Right forelimb (tissue), 1 donor: ENCODE results near the gene ZNF100.
"Not testable (repeated sequence)": the region's sequence is repeated elsewhere in the genome, so short reads cannot be mapped to it uniquely, and the experiment has no call there.

Source experiments
- DNase-seq: peaks from one replicate; pipeline ENCODE4 v3.0.0-alpha.2; 2018

The ZNF100 gene

DNA sequence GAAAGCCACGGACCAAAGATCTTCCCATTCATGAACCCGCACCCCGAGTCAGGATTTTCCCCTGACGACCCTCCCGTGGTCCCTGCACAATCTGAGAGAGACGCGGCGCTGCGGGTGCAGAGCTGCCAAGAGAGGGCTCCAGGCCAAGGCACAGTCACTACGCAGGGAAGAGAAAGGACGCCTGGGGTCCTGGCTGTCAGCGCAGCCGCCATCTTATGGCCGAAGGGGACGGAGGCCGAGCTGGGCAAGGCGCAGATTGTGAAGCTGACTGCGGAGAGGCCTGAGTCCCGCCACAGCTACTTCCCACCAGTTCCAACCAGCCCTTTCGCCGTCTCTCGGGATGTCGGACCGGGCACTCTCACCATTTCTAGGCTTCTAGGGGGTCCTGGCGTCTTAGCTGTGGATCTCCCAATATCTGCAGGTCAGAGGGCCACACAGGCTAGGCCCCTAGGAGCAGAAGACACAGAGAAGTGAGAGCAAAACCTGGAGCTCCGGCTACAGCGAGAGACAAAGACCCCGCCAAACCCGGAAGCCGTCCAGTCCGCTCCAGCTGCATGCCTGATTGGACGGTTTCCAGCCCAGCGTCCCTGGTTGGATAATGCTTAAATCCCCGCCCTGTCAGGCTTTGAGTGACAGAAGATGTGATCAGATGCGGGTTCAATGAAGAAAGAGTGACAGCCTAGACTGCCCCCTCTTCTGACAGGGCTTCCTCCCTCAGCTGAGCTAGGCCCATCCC, at the start of gene ZNF100:
ZNF100 (minus strand) TSS at position 515 of the 736 bp plus-strand sequence; CDS start at position 365, 150 bp downstream.
- DNase-seq = peak; percentile 95

DNA sequence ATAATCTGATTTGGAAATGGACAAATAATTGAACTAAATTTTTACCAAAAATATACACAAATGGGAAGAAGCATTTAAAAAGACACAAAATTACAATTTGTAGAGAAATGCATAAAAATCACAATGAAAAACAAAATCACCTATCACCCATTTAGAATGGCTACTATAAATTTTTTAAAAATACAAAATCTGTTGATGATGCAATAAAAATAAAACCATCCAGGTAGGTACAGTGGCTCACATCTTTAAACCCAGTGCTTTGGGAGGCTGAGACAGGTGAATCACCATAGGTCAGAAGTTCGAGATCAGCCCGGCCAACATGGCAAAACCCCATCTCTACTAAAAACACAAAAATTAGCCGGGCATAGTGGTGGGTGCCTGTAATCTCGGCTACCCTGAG, 45.1 kb upstream of the ZNF100 start:
- no peak for DNase-seq

DNA sequence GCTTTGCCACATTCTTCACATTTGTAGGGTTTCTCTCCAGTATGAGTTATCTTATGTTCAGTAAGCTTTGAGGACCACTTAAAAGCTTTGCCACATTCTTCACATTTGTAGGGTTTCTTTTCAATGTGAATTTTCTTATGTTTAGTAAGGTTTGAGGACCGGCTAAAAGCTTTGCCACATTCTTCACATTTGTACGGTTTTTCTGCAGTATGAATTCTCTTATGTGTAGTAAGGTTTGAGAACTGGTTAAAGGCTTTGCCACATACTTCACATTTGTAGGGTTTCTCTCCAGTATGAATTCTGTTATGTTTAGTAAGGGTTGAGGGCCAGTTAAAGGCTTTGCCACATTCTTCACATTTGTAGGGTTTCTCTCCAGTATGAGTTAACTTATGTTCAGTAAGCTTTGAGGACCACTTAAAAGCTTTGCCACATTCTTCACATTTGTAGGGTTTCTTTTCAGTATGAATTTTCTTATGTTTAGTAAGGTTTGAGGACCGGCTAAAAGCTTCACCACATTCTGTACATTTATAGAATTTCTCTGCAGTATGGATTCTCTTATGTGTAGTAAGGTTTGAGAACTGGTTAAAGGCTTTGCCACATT, 41.1 kb upstream of the ZNF100 start:
- DNase-seq = not testable (repeated sequence)

DNA sequence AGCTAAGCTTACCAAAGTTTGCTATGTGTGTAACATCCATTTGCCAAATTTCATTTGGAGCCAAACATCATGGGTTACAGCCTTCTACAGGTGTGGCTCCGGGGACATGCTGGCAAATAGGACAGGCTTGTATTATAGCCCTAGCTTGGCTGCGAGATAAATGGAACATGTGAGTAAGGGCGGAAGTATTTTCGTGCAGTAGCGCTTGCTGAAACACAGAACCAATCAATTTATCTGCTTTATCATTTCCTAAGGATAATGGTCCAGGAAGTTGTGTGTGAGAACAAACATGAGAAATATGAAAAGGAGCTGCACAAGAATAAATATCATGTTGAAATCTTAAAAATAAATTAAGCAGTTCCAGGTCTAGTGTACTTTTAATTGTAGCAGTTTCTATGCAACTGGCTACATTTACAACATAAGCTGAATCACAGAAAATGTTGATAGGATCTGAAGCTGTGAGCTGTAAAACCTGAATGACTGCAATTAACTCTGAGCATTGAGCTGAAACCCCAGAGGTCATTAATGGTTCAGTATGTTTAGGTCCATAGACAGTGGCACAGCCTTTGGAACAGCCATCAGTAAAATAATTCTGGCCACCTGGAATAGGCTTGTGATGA, 22.2 kb upstream of the ZNF100 start:
- DNase-seq = no peak

DNA sequence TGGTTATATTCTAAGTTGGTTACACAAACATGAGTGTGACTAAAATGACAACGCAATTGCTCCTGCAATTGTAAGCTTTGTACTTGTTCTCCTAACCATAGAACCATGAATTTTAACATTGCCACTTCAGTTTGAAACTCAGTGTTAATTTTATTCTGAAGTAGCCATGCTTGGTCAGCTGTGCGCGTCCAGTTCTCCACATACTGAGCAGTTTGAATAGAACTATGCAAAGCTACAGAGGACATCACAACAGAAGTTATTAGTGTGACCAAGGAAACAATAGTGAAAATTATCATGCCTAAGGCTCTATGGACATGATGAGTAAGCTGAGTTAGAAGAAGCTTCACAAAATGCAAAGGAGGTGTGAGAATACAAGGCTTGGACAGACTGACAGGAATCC, 19.6 kb upstream of the ZNF100 start:
- DNase-seq = no peak

DNA sequence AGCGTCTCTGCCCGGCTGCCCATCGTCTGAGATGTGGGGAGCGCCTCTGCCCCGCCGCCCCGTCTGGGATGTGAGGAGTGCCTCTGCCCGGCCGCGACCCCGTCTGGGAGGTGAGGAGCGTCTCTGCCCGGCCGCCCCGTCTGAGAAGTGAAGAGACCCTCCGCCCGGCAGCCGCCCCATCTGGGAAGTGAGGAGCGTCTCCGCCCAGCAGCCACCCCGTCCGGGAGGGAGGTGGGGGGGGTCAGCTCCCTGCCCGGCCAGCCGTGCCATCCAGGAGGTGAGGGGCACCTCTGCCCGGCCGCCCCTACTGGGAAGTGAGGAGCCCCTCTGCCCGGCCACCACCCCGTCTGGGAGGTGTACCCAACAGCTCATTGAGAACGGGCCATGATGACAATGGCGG, 8.4 kb upstream of the ZNF100 start:
- DNase-seq = not testable (repeated sequence)

DNA sequence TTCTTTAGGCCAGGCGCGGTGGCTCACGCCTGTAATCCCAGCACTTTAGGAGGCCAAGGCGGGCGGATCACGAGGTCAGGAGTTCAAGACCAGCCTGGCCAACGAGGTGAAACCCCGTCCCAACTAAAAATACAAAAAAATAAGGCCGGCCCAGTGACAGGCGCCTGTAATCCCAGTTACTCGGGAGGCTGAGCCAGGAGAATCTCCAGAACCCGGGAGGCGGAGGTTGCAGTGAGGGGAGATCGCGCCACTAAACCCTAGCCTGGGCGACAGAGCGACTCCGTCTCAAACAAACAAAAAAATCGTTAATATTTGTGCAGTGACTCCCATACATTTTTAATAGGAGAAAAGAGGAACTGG, 694 bp downstream of the ZNF100 start:
- DNase-seq = not testable (repeated sequence)

DNA sequence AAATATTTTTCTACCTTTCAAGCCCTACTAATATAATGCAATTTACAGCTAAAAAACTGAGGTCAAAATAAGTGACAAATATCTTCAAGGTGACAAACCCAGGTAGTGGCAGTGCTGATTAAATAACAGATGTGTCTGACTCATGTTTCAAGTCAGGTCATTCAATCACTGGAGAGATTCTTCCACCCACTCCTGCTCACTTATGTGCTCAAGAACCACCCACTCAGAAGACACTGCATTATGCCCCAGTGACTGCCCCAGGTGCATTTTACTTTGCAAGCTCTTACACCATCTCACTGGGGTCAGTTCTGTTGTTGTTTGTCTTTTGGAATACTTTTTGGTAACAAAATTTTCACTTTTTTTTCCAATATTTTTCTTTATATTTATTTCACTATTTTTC, 2.2 kb downstream of the ZNF100 start:
- DNase-seq = no peak

DNA sequence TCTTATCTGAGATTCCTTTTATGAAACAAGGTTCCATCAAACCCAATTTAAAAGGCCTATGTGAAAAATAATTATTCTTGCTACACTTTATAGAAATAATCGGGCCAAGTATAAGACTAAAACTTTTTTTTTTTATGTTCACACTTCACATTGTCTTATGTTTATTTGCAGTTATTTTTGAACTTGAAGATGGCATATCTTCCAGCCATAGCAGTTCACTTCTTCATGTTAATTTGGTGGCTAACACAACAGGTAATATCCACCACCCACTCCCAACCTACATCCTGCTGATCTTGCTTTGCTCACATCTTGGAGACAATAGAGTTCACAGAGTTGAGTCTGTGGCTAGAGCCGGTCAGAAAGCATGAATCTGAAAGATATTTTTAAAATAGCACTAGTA, 5.8 kb downstream of the ZNF100 start:
- DNase-seq = not testable (repeated sequence)

DNA sequence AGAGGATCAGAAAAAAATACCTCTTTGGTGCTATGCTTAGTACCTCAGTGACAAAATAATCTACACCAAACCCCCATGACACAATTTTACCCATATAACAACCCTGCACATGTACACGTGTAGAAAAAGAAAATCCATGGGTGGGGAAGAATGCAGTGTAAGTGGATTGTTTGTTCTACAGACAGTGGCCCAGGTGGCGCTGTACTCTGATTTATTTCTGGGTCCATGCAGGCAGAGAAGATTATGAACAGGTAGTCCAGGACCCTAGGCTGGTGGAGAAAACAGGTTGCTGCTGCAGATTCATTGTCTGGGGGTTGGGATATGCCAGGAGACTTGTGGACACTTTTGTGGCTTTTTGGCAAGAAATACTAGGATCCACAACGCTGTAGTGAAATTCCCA, 9.1 kb downstream of the ZNF100 start:
- DNase-seq = no peak

DNA sequence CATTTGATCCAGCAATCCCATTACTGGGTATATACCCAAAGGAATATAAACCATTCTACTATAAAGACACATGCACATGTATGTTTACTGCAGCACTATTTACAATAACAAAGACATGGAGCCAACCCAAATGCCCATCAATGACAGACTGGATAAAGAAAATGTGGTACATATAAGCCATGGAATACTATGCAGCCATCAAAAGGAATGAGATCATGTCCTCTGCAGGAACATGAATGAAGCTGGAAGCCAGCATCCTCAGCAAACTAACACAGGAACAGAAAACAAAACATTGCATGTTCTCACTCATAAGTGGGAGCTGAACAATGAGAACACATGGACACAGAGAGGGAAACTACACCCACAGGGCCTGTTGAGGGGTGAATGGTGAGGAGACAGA, 11.8 kb downstream of the ZNF100 start:
- not testable (repeated sequence) for DNase-seq

DNA sequence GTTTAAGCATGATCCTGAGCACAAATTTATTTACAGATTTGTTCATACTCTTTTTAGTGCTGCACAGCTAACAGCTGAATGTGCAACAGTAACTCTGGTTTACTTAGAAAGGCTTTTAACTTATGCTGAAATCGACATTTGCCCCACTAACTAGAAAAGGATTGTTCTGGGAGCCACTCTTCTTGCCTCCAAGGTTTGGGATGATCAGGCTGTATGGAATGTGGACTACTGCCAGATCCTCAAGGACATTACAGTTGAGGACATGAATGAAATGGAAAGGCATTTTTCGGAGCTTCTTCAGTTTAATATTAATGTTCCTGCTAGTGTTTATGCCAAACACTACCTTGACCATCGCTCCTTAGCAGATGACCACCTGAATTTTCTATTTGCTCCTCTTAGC, 16.0 kb downstream of the ZNF100 start:
- no peak for DNase-seq

DNA sequence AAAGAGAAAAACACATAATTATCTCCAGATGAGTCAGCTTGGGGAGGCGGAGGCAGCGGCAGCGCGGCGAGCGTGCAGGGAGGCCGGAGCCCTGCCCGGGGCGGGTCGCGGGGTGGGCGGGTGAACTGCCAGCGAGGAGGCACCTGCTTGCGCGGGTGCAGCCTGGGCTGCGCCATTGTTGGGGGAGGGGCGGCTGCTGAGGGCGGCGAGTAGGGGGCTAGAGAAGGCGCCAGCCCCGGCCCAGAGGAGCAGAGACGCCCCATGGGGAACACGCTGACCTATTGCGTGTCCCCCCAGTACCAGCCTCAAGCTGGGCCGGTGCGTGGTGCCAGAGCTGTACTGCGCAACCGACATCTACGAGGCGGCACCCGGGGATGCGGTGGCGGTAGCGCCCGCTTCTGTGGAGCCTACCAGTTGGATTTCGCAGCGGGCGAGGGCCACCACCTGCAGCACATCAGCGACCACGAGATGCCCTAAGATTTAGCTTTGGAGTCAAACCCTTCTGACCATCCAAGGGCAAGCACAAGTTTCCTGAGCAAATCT, 16.7 kb downstream of the ZNF100 start:
- no peak for DNase-seq

DNA sequence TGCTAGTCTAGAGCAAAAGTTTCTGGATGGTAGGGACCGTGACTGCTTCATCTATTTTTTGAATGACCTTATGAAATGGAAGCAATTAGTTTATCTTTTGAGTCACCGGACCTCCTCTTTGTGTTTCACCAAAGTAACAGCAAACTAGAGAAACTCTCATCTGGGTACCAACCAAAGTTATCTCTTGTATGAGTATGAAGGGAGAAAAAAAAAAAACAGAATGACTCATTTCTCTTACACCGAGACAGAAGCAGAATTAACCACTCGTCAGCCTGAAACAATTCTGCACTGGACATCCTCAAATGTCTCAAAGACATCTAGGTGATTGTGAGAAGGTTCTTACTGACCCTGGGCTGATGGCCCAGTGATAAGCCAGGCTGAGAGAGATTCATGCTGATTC, 18.3 kb downstream of the ZNF100 start:
- no peak for DNase-seq

DNA sequence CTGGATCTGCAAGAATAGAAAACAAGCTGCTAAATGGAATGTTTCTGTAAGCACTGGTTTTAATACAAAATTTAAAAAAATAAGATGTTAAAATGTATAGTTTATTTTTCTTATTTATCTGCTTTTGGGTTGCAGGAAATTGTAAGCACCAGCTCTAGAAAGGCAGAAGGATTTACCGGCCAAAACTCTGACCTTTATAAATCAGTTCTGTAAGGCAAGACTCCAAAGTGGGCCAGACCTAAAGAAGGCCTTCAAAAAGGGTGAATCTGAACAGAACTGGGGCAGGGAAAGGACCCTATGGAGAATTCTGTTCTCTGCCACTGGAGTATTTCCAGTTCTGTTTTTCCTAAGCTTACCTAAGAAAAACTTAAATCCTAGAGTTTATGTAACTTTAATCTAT, 19.3 kb downstream of the ZNF100 start:
- DNase-seq = no peak

DNA sequence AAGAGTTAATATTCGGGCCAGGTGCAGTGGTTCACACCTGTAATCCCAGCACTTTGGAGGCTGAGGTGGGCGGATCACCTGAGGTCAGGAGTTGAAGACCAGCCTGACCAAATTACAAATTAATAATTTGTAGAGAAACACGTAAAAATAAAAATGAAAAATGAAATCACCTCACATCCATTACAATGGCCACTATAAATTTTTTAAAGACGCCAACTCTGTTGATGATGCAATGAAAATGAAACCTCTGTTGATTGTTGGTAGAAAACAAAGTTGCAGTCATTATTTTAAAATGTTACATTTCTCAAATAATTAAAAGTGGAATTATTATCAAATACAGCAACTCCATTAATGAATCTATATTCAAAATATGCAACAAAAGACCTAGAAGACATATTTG, 26.8 kb downstream of the ZNF100 start:
- DNase-seq = no peak

DNA sequence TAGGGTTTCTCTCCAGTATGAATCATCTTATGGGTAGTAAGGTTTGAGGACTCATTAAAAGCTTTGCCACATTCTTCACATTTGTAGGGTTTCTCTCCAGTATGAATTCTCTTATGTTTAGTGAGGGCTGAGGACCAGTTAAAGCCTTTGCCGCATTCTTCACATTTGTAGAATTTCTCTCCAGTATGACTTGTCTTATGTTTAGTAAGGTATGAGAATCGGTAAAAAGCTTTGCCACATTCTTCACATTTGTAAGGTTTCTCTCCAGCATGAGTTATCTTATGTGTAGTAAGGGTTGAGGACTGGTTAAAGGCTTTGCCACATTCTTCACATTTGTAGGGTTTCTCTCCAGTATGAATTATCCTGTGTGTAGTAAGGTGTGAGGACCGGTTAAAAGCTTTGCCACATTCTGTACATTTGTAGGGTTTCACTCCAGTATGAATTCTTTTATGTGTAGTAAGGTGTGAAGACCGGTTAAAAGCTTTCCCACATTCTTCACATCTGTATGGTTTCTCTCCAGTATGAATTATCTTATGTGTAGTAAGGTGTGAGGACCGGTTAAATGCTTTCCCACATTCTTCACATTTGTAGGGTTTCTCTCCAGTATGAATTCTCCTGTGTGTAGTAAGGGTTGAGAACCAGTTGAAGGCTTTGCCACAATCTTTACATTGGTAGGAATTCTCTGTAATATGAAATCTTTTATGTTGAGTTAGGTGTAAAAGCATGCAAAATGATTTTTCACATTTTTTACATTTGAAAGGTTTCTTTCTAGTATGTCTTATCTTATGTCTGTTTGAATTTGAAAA, 40.2 kb downstream of the ZNF100 start:
- DNase-seq = not testable (repeated sequence)

DNA sequence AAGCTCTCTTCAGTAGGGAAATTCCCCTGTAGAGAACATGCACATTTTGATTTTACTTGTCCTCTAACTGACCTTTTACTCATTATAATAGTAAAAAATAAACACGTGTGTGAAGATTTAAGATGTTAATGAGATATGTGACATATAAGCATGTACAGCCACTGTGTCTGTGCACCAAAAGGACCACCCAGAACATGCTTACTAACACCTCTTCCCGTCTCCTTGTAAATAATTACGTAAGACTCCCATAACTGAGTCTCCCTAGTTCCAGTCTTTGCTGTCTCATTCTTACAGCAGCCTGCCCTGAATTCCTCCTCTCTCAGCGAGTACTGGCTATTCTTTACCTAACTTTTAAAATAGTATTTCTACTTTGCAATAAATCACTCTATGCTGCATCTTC, 53.6 kb downstream of the ZNF100 start:
- DNase-seq = no peak

DNA sequence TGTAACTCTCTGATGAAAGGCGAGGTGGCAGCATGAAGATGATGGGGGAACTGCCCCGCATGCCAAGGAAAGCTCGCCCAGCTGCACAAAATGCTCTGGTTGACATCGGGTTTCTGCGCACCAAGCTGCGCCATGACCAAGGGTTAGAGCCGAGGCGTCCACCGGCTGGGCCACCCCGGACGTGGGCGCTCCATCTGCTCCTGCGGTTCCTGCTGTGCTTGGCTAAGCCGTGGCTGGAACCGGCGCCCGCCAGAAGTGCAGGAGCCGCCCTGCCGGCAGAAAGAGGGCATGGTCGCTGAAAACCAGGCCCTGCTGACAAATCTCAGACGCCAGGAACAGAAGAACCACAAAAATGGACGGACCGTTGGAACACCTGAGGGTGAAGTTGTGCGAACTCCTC, 57.9 kb downstream of the ZNF100 start:
- DNase-seq = no peak

DNA sequence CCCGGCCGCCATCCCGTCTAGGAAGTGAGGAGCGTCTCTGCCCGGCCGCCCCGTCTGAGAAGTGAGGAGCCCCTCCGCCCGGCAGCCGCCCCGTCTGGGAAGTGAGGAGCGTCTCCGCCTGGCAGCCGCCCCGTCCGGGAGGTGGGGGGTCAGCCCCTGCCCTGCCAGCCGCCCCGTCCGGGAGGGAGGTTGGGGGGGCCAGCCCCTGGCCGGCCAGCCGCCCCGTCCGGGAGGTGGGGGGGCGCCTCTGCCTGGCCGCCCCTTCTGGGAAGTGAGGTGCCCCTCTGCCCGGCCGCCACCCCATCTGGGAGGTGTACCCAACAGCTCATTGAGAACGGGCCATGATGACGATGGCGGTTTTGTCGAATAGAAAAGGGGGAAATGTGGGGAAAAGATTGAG, 59.5 kb downstream of the ZNF100 start:
- DNase-seq = not testable (repeated sequence)

DNA sequence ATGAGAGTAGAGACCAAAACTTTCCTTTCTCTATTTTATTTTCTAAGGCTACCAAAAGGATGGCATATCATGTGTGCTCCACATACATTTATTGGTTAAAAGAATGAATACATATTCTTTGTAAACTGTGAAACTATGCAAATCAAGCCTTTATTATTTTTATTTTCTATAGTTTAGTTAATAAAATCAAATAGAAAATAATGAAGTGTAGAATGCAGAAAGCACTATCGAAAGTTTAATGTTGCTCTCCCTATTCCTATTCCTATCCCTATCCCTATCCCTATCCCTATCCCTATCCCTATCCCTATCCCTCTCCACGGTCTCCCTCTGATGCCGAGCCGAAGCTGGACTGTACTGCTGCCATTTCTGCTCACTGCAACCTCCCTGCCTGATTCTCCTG, 60.3 kb downstream of the ZNF100 start:
- DNase-seq = no peak

DNA sequence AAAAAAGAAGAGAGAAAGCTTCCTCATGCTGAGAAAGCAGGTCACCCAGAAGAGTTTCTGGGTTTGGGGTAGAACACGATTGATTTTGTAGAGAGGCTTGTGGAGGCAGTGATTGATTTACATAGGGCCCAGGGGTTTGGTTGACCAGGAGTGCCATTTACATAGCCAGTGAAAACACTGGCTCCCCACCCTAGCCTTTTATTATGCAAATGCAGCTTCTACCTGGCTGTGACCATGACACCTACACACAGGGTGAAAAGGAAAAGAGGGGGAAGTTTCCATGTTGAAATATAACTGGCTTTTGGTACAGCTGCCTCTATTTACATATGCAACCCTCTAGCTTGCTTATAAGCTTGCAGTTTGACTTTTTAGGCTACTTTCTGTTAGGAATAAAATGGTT, 62.0 kb downstream of the ZNF100 start:
- DNase-seq = no peak

DNA sequence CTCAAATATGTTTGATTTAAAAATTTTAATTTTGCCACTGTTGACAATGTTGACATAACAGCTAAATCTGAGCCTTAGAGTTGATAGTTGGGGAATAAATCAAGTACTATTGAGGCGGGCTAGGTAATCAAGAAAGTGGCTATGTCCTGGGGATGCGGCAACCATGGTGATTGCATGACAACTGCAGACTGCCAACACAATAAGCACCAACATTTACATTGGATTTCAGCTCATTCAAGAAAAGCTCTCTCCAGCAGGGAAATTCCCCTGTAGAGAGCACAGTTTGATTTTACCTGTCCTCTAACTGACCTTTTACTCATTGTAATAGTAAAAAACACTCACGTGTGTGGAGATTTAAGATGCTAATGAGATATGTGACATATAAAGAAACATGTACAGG, 63.1 kb downstream of the ZNF100 start:
- no peak for DNase-seq
